ENCODE data around the gene RALGAPB. TPM values are rescaled to one million over a fixed set of nuclear protein-coding genes. Genes with fewer than 3 reads are reported as not detected.

RALGAPB gene
- total and polyA plus RNA-seq, 2 of the 13 experiments (the other 11 are each of a cell fraction or from before 2014, with no cell fraction given), result 17.6 to 30.6 TPM

- TF ChIP-seq ZHX1 (CRISPR knock-in tag; IDR thresholded peaks at IDR 0.05; ENCODE audit: low read depth), result no peak
- no peak; the same call in 1 of the 2 replicates for TF ChIP-seq BATF2 (CRISPR knock-in tag; IDR thresholded peaks at IDR 0.05)
- TF ChIP-seq ZSCAN5A (CRISPR knock-in tag; IDR thresholded peaks at IDR 0.05; ENCODE audit: borderline replicate concordance), result no peak
- TF ChIP-seq THAP11 (CRISPR knock-in tag; IDR thresholded peaks at IDR 0.05), result no peak
- TF ChIP-seq NFE2 (CRISPR knock-in tag; IDR thresholded peaks at IDR 0.05), result no peak
- no peak for TF ChIP-seq ZNF235 (CRISPR knock-in tag; IDR thresholded peaks at IDR 0.05; ENCODE audit: borderline replicate concordance)
- TF ChIP-seq ZNF746 (CRISPR knock-in tag; IDR thresholded peaks at IDR 0.05), result no peak; the same call in 1 of the 2 replicates
- no peak for TF ChIP-seq ZNF510 (CRISPR knock-in tag; IDR thresholded peaks at IDR 0.05; ENCODE audit: low read depth)
- TF ChIP-seq ZNF335 (CRISPR knock-in tag; IDR thresholded peaks at IDR 0.05), result no peak
- no peak for TF ChIP-seq ZNF275 (CRISPR knock-in tag; IDR thresholded peaks at IDR 0.05; ENCODE audit: borderline replicate concordance)
- no peak for TF ChIP-seq ZBTB49 (CRISPR knock-in tag; IDR thresholded peaks at IDR 0.05; ENCODE audit: borderline replicate concordance)
- TF ChIP-seq KDM5A (IDR thresholded peaks at IDR 0.05; ENCODE audit: borderline replicate concordance, low read length), result no peak
- TF ChIP-seq ZFAT (CRISPR knock-in tag; conservative IDR thresholded peaks at IDR 0.05), result no peak
- no peak for TF ChIP-seq NFIC (IDR thresholded peaks at IDR 0.05; ENCODE audit: low read length)
- TF ChIP-seq ZNF577 (CRISPR knock-in tag; IDR thresholded peaks at IDR 0.05; ENCODE audit: borderline replicate concordance, low read depth), result no peak
- no peak for TF ChIP-seq ZC3H4 (CRISPR knock-in tag; IDR thresholded peaks at IDR 0.05; ENCODE audit: borderline replicate concordance)
- no peak for TF ChIP-seq KDM4B (CRISPR knock-in tag; IDR thresholded peaks at IDR 0.05)
- TF ChIP-seq RELA (CRISPR knock-in tag; IDR thresholded peaks at IDR 0.05), result no peak
Observed at GRCh38 chr20:38601216-38602184, 128.9 kb downstream of the RALGAPB start, which contains the start of gene ARHGAP40 (continued).
